Midbrain (tissue), 1 donor: ENCODE results near the gene RPUSD1.
"Not testable (repeated sequence)": the region's sequence is repeated elsewhere in the genome, so short reads cannot be mapped to it uniquely, and the experiment has no call there.

Experiments used
- DNase-seq: peaks from one replicate; lab custom pipeline; 2025; lab: John Stamatoyannopoulos, UW

The RPUSD1 gene, protein sequence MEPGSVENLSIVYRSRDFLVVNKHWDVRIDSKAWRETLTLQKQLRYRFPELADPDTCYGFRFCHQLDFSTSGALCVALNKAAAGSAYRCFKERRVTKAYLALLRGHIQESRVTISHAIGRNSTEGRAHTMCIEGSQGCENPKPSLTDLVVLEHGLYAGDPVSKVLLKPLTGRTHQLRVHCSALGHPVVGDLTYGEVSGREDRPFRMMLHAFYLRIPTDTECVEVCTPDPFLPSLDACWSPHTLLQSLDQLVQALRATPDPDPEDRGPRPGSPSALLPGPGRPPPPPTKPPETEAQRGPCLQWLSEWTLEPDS

DNA sequence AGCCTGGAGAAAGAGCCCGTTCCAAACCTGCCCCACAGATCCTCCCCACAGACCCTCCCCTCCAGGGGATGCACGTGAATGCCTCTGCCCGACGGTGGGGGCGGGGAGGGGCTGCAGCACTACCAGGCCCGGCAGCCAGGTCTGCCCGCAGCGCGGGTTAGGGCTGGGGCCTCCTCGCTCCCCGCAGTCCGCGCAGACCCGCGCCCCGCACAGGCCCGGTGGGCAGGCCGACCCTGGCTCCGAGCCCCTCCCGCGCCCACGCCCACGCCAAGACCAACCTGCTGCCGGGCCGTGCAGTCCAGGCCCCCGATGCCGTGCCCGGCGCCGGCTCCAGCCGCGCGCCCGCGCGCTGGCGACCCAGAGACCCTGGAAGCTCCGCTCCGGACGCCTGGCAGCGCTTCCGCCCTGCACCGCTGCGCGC, at the start of gene RPUSD1:
TSS of gene RPUSD1 (minus strand) at position 404 of the 421 bp plus-strand sequence. CDS start 644 bp downstream, outside the sequence.
- no peak for DNase-seq

DNA sequence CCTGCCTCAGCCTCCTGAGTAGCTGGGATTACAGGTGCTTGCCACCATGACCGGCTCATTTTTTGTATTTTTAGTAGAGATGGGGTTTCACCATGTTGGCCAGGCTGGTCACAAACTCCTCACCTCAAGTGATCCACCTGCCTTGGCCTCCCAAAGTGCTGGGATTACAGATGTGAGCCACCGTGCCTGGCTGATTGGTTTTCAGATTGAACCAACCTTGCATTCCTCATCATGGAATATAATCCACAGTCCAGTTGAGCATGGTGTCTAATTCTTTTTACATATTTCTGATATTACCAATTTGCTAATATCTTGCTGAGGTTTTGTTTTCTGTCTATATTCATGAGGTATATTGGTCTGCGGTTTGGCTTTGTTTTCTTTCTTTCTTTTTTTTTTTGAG, 48.6 kb upstream of the RPUSD1 start:
- DNase-seq = not testable (repeated sequence)

DNA sequence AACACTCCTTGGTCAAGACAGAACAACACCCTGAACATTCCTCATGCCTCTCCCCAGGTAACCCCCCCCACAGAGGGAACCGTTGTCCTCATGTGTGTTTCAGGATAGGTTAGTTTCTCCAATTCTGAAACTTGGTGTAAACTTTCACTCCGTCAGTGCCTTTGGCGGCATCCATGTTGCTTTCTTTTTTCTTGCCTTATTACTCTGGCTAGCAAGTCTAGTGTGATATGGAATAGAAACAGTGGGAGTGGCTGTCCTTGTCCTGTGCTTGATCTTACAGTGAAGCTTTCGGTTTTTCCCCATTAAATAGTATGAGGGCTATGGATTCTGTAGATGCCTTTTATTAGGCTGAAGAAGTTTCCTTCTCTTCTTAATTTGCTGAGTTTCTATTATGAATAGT, 48.0 kb upstream of the RPUSD1 start:
- DNase-seq = no peak

DNA sequence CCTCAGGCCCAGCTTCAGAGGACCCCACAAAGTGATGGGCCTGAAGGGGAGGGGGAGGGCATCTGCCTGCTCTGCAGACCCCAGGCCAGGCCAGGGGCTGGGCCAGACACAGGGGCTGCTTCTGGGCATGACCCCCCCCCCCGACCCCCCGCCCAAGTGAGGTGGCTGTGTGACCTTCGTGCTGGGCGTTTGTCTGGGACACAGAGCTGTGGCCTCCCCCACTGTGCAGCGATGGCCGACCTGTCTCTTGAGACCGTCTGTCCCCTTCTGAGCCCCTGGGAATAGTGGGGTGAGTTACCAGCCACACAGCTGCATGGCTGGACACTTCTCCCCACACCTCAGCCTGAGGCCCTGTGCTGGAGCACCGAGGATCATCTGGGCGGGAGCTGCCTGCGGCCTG, 47.2 kb upstream of the RPUSD1 start:
- DNase-seq = no peak

DNA sequence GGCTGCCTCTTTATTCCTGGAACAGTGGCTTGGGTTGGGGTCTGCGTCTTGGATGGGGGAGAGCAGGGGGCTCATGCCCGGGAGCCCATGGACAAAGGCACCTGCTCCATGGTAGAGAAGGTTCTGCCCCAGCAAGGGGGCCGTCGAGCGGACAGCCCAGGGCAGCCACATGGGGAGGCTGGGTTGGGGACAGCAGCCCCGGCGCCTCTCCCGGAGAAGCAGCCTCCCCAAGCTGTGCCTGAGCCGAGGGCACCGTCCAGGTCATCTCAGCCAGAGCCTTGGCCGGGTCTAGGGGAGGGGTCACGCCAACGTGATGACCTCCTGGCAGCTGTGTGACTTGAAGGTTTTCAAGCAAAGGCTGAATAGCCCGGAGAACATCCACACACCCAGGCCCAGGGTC, 45.2 kb upstream of the RPUSD1 start:
- no peak for DNase-seq

DNA sequence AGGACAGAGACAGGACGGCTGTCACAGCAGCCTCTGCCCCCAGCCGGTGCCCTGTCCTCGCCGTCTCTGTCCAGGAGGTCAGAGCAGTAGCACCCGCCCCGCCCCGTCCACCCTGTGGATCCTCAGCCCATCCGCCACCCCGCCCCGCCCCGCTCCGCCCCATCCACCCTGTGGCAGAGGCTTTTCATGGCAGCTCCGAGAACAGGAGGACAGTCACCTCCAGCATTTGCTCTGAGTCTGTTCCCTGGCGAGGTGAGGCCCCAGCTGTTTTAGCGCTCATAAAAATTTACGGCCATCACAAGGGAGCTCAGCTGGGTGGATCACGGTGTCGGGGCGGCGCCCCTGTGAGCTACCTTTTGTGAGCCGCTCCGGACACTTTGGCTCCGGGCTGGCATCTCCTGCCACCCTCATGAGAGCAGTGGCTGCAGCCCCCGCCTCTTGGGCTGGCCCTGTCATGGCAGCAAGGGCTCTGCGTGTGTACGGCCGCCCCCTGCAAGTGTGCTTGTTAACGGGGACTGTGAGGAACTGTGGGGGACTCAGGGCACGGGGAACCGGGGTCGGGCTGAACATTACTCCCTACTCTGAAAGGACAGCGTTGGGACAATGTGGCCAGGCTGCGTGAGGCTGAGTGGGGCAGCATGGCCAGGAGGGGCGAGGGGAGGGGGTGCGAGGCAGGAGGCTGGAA, 44.6 kb upstream of the RPUSD1 start:
- DNase-seq = no peak

DNA sequence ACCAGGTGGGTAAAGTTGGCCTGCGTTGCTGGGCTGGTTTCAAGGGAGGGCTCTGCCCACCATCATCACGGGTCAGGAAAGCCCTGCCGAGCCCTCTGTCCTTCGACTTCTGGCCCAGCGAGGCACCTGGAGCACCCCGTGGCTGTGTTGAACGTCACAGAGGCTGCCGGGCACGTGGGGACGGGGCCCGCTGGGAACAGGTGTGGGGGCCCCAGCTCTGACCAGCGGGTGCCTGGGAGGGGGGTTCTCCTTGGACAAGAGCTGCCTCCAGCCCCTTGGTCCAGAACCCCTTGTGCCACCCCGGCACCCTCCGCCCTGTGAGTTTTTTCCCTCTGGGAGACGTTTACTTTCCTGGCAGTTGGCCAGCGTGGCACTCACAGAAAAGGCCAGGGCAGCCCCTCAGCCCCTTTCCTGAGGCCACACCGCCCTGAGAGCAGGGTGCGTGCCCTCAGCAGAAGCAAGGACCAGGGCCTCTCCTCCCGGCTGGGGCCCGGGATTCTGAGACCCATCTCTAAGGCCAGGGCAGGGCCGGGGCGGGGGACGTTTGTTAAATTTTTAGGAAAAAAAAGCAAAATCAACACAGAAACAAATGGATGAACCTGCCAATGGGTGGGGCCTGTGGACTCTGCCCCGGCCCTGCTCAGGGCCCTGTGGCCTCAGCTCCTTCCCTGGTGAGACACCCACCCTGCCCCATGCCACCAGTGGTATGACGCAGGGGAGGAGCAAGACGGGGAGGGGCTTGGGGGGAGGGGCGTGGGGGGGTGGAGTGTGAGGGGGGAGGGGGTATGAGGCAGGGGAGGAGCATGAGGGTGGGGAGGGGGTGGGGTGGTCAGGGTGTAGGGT, 43.6 kb upstream of the RPUSD1 start:
- no peak for DNase-seq

DNA sequence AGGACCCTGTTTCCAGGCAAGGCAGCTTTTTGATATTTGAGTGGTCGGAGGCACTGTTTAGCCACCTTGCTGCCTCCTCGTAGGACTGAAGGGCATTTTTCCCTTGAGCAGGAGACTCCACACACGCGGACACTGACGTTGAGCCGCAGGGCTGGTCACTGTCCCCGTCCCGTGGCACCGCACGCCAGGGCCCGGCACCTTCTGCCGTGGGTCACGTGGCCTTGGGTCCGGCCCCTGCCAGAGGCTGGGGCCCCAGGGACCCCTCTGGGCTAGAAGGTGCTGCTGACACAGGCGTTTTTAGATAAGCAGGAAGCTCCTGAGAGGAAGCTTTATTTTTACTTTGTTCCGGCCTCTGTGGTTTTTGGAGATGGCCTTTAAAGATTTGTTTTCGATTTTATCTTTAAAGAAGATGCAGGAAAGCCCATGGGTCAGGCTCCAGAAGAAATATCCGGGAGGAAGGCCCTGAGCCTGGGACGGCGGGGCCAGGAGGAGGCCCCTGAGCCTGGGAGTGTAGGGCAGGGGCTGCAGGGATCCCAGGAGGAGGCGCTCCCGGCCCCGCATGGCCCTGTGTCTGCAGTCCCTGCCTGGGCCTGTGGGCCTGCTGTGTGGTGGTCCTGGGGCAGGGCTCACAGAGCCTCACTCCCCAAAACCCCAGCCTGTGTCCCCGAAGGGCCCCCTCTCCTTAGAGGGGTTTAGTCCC, 42.8 kb upstream of the RPUSD1 start:
- DNase-seq = no peak

DNA sequence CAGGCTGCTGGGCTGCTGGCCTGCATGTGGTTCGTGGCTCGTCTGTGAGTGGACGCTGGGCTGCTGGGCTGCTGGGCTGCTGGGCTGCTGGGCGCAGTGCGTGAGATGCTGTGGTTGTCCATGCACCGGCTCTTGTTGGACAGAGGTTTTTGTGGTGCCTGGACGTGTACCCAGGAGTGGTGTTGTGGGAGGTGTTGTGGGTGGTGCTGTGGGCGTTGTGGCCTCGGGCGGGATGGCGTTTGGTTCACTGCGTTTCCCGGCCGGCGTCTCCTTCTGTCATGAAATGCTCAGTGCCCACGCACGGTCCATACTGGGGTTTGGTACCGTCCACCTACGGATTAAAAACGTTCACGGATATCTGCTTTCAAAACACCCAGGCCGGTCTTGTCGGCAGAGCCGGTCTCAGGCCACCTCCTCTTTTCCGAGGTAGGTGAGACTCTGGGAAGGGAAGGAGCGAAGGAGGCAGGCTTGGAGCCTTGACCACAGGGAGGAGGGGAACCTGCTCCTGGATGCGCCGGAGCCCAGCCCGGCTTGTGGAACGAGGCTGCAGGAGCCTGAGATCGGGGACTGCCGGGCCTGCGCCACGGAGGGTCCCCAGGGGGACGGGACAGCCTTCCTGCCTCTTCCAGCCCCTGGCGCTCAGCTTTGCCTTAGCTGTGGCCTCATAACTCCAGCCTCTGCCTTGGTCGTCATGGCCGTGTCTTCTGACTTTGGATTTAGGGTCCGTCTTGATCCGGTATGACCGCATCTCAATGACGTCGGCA, 42.1 kb upstream of the RPUSD1 start:
- no peak for DNase-seq

DNA sequence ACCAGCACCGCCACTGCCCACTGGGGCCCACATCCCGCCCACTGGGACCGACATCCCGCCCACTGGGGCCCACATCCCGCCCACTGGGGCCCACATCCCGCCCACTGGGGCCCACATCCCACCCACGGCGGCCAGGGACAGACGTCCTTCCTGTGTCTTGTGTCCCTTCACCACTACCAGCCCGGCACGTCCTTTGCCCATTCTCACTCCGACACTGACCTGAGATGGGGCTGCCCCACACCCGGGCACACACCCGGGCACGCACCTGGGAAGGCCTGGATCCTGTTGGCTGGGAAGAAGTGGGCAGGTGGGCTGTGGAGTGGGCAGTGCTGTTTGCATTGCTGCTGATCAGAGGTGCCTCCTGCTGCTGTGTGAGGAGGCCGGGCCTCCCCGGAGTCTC, 40.7 kb upstream of the RPUSD1 start:
- DNase-seq = no peak

DNA sequence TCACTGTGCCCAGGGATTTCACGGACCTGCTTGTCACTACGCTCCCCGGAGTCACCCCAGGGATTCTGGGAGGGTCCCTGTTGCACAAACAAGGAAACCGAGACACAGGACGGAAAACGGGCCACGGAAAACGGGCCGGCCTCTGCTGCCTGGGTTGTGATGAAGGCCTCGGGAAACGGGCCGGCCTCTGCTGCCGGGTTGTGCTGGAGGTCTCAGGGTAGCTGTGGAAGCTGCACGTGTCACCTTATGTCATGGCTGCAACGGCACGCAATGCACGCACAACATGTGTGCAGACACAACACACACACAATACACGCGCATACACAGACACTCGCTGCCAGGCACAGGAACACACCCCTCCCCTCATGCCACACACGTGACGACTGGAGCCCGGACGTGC, 39.3 kb upstream of the RPUSD1 start:
- DNase-seq = no peak

DNA sequence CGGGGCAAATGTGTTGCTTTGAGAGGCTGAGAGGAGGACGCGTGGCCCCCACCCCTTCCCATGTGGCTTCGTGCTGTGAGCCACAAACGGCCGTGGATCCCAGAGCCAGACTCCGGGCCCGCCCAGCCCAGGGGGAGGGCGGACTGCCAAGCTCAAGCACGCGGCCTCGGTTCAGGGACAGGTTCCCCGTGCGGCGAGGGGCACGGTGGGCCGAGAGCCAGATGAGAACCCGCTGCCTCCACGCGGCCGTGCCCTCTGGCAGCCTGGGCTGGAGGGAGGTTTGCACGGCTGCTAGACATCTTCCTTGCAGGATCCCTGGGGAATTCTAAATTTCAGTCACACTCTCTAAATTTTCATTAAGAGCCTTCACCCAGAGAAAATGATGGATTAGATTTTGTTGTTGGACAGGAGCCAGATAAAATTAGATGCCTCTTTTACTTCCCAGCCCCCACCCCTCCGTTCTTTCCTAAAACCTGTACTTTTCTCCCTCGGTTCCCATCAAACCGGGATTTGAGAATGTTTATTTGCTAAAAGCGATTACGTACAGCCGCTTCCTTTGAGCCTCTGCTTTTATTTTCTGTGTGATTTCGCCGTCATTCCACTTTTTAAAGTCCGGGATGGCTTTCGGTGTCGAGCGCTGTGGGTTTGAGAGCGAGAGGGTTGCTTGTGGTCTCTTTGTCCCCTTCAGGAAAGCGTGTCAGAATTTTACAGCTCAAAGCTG, 37.3 kb upstream of the RPUSD1 start:
- DNase-seq = peak; percentile 65

DNA sequence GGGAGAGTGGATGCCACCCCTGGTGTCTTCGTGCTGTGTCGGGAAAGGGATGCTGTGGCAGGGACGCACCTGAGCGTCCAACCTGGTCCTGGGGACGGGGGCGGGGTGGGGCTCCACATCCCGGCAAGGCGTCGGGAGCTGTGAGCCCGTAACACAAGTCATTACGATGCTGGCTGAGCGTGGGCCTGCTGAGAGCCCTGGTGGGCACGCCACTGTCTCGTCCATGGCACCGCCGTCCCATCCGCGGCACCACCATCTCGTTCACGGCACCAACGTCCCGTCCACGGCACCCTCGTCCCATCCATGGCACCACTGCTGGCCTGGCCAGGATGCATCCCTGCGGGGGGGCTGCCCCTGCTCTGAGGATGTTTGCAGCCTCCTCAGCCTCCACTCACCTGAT, 36.4 kb upstream of the RPUSD1 start:
- no peak for DNase-seq

DNA sequence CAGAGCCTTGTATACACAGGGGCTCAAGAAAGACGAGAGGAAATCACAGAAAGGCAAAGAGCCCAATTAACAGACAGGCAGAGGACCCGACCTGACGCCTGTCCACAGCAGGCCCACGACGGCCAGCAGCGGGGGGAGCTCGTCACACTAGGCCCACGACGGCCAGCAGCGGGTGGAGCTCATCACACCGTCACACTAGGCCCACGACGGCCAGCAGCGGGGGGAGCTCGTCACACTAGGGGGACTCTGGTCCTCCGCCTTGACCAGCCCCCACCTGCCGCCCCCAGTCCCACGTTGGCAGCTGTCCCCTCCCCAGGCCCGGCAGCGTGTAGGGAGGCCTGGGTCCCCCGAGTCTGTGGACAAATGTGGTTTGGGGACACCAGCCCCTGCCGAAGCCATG, 36.0 kb upstream of the RPUSD1 start:
- DNase-seq = no peak

DNA sequence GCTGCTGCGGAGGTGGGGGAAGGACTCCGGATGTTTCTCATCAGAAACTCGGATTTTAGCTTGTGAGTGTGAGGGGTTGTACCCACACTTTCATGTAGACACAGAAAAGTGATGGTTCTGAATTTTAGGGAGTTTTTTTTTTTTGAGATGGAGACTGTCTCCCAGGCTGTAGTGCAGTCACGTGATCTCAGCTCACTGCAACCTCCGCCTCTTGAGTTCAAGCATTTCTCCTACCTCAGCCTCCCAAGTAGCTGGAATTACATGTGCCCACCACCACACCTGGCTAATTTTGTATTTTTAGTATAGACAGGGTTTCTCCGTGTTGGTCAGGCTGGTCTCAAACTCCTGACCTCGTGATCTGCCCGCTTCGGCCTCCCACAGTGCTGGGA, 34.7 kb upstream of the RPUSD1 start:
- DNase-seq = no peak

DNA sequence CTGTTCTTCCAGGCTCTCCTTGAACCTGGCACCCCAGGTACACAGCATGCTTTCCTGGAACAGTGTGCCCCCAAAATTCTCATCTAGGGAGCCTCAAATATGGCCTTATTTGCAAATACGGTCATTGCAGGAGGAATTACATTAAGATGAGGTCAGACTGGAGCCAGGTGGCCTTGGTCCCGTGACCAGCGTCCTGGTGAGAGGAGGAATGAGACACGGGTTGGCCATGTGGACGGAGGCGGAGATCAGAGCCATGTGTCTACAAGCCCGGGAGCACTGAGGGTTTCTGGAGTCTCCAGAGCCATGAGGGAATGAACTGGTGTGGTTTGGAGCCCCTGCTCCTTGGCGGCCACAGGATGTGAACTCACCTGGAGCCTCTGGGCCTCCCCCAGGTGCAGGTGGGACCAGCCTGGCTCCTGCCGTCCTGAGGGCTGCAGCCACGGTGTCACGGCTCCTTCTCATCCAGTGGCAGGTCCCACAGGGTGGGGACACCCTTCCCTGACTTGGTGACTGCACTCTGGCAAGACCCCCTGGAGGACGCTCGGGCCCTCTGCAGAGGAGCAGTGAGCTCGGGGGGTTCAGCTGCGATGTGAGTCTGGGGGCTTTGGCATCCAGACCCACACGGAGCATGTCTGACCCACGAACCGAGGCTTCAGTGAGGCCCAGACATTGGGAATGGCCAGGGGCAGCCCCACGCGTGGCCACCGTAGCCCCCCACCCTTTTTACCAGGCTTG, 34.2 kb upstream of the RPUSD1 start:
- DNase-seq = no peak

DNA sequence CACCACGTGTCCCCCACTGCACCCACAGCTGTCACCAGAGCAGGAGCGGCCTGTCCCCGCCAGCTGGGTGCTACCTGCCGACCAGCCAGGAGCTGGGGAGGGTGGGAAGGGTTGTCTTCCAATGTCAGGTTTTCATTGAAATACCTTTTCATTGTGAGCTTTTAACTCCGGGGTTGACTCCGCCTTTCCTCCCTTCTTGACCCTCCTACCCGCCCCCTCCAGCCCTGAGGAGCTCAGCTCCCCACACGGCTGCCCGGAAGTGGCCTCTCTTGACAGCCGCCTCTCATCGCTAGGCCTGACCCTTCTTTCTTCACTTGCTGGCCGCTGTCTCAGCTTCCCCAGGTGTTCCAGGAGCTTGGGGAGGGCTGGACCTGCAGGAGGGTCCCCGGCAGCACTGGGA, 33.6 kb upstream of the RPUSD1 start:
- DNase-seq = no peak

DNA sequence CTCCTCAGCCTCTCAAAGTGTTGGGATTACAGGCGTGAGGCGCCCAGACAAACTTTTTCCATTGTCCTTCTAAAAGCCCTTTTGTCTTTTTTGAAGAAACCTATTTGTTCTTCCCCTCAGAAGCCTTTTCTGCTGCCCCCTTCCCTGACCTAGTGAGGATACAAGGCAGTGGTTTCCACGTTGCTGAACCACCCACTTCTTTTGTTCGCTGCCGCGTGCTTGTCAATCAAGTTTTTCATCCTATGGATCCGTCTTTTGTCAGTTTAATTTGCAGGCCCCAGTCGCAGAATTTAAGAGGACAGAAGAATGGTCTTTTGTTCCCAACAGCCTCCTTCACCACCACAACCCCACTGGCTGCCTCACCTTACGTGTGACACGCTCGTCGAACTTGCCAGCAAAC, 32.6 kb upstream of the RPUSD1 start:
- no peak for DNase-seq

DNA sequence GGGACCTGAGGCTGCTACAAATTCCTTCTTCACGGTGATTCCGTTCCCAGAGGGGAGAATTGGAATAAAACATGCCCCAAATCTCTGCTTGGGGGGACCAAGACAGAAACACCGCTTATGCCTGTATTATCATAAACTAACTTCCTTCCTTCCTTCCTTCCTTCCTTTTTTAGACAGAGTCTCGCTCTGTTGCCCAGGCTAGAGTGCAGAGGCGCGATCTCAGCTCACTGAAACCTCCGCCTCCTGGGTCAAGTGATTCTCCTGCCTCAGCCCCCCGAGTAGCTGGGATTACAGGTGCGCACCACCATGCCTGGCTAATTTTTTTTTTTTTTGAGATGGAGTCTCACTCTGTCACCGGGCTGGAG, 31.8 kb upstream of the RPUSD1 start:
- DNase-seq = not testable (repeated sequence)
